Transverse colon (tissue), 4 donors: ENCODE data around the gene MAP3K3. TPM values are rescaled to one million over a fixed set of nuclear protein-coding genes. Genes with fewer than 3 reads are reported as not detected.

Source experiments
- DNase-seq: peaks from one replicate; pipeline ENCODE4 v3.0.0-alpha.2; 2019
- H3K27ac ChIP-seq, 4 donors: fragments of 200-600 bp; sonication (generic); 2 replicates each; pipeline ENCODE4 v1.5.1; 2016 to 2018; ENCODE audit warnings: inconsistent platforms in 4 of 4
- H3K27me3 ChIP-seq: fragments of 200-600 bp; sonication (generic); 2 replicates; pipeline ENCODE4 v1.5.1; 2017; ENCODE audit warnings: inconsistent platforms
- H3K36me3 ChIP-seq, 4 donors: fragments of 200-600 bp; sonication (generic); 2 replicates each; pipeline ENCODE4 v1.5.1; 2017 to 2019; ENCODE audit warnings: inconsistent platforms in 4 of 4
- H3K4me1 ChIP-seq, 4 donors: fragments of 200-600 bp; sonication (generic); 2 replicates each; pipeline ENCODE4 v1.5.1; 2017 to 2020; ENCODE audit warnings: inconsistent platforms in 4 of 4
- H3K4me3 ChIP-seq, 4 donors: fragments of 200-600 bp; sonication (generic); 1 replicate in 1 of 4; 2 replicates in 3 of 4; pipeline versions ENCODE4 v1.5.1 to v1.6.1; 2017 to 2019; ENCODE audit warnings: inconsistent platforms in 4 of 4
- H3K9me3 ChIP-seq, 2 donors: fragments of 200-600 bp; sonication (generic); 2 replicates each; pipeline ENCODE4 v1.5.1; 2017 to 2019; ENCODE audit warnings: inconsistent platforms in 2 of 2
- EP300 ChIP-seq: sonication (generic); formaldehyde crosslinking; IDR thresholded peaks from one replicate; pipeline ENCODE4 v1.6.1; 2017; ENCODE audit warnings: antibody characterized with exemption, low read depth
- POLR2A ChIP-seq: fragments of 450-650 bp; IDR thresholded peaks from one replicate; pipeline ENCODE4 v1.6.1; 2016; ENCODE audit warnings: antibody characterized with exemption, mild to moderate bottlenecking, moderate library complexity
- POLR2AphosphoS5 ChIP-seq, 3 donors: sonication (generic); formaldehyde crosslinking; IDR thresholded peaks; one replicate each; pipeline ENCODE4 v1.6.1; 2016; ENCODE audit warnings: antibody characterized with exemption in 3 of 3
- WGBS, 2 donors: methylation state at CpG; one replicate each; pipeline ENCODE4 v1.1.5; 2018; ENCODE audit warnings: low coverage in 1 of 2; 5-methylcytosine and 5-hydroxymethylcytosine counted together
- in situ Hi-C, 4 donors: fragments of 200-750 bp; cut with MboI; loops; one replicate each; pipeline versions ENCODE4 v1.15.0 to v1.15.1; 2017; ENCODE audit warnings: low sequenced_read_pairs in 3 of 4, low pct_ligation_motif_present in 1 of 4, low pct_unique_long_range_greater_than_20kb in 1 of 4
- intact Hi-C: fragments of 100-400 bp; cut with DNase I; formaldehyde crosslinking; loops from one replicate; pipeline ENCODE4 v1.15.1; 2023; ENCODE audit warnings: low total_unique reads
- total RNA-seq, 4 donors: library from RNA; depleted of rRNA; stranded (reverse); fragments of >200 nt; gene quantifications; one replicate each; pipeline ENCODE4 v1.1.0, GENCODE V29; 2016
- TF ChIP-seq, protein P1 (sequence below), 5 experiments: fragments of 200-600 bp in 3 of 5; fragments of 450-650 bp in 2 of 5; sonication (generic) in 3 of 5; IDR thresholded peaks; 1 replicate in 2 of 5; 2 replicates in 3 of 5; pipeline ENCODE4 v1.5.1; 2016 to 2017; ENCODE audit warnings: antibody characterized with exemption in 5 of 5, inconsistent platforms in 3 of 5, mild to moderate bottlenecking in 2 of 5, moderate library complexity in 1 of 5

MAP3K3 gene
- total RNA-seq, result 10 to 100 TPM; 15.7 to 32.1 (median 24.7) TPM

- Histone ChIP-seq H3K36me3 (no peaks in the 10 kb centered on the region), H3K27me3 (no peaks in the 10 kb centered on the region), H3K4me1 (peaks cover 11 to 34% (median 25%) of the 10 kb centered on the region in 4 donors), H3K4me3 (peak within 1 kb of the TSS; percentile 73 to 83 (median 82)), H3K27ac (peak within 1 kb of the TSS; percentile 84 to 93 (median 90)), H3K9me3 (no peaks in the 10 kb centered on the region)
- in situ Hi-C loops (no loop called here), intact Hi-C loops (loop anchor here (10.0 kb wide), 1 partner anchor 73 kb away; no protein-coding TSS in a partner anchor)
- 0% methylated on average over 60 of the region's 75 CpGs; no CpG with 5 or more reads in 1 of the 2 donors for WGBS, 2 donors
- peak; percentile 99 for DNase-seq
- TF ChIP-seq EP300 (no peak), POLR2AphosphoS5 (IDR thresholded peaks at IDR 0.05) (peak; percentile 79 to 86 (median 84)), POLR2A (peak; percentile 68)
- TF ChIP-seq, protein P1, sequence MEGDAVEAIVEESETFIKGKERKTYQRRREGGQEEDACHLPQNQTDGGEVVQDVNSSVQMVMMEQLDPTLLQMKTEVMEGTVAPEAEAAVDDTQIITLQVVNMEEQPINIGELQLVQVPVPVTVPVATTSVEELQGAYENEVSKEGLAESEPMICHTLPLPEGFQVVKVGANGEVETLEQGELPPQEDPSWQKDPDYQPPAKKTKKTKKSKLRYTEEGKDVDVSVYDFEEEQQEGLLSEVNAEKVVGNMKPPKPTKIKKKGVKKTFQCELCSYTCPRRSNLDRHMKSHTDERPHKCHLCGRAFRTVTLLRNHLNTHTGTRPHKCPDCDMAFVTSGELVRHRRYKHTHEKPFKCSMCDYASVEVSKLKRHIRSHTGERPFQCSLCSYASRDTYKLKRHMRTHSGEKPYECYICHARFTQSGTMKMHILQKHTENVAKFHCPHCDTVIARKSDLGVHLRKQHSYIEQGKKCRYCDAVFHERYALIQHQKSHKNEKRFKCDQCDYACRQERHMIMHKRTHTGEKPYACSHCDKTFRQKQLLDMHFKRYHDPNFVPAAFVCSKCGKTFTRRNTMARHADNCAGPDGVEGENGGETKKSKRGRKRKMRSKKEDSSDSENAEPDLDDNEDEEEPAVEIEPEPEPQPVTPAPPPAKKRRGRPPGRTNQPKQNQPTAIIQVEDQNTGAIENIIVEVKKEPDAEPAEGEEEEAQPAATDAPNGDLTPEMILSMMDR (IDR thresholded peaks at IDR 0.05), result peak in 1 of 5 experiments; percentile 19
Measured at GRCh38 chr17:63621684-63622573, at the start of gene MAP3K3. MAP3K3 (plus strand) TSS chr17:63622417; CDS start chr17:63622760, 343 bp downstream.

DNA sequence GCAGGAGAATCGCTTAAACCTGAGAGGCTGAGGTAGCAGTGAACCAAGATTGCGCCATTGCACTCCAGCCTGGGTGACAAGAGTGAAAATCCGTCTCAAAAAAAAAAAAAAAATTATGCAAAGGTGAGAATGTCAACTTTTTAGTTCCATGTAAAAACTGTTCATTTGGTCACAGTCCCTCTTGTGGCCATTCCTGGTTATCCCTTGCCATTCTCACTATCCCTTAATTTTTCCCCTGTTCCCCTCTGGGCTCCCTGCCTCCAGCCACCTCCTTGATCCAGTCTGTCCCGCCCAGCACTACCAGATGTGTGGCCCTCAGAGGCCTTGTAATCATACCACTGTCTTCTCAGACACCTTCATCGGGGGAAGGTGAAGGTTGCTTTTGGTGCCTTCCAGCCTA, 48.6 kb upstream of the MAP3K3 start:
- Histone ChIP-seq H3K27me3 (no peaks in the 10 kb centered on the region), H3K36me3 (no peaks in the 10 kb centered on the region), H3K4me3 (no peak overlapping the region), H3K27ac (no peak overlapping the region), H3K9me3 (no peaks in the 10 kb centered on the region), H3K4me1 (no peaks in the 10 kb centered on the region)
- TF ChIP-seq EP300, result no peak
- TF ChIP-seq, protein P1 (IDR thresholded peaks at IDR 0.05), result peak in 4 of 5 experiments; percentile 16 to 29 (median 26)
- 87 to 91% methylated on average over 3 to 5 of the region's 5 CpGs for WGBS, 2 donors
- DNase-seq, result no peak
- intact Hi-C loops, result no loop called here
- in situ Hi-C loops, result no loop called here

GRCh38 chr17:63578027-63578768, 44.0 kb upstream of the MAP3K3 start:
- Histone ChIP-seq H3K36me3 (peaks cover 0 to 13% (median 4%) of the 10 kb centered on the region in 4 donors), H3K4me3 (no peak overlapping the region), H3K4me1 (no peaks in the 10 kb centered on the region), H3K27me3 (no peaks in the 10 kb centered on the region), H3K9me3 (no peaks in the 10 kb centered on the region), H3K27ac (no peak overlapping the region)
- TF ChIP-seq POLR2AphosphoS5 (IDR thresholded peaks at IDR 0.05), result no peak
- no peak for TF ChIP-seq POLR2A
- TF ChIP-seq EP300, result no peak
- TF ChIP-seq, protein P1 (IDR thresholded peaks at IDR 0.05), result no peak
- intact Hi-C loops (no loop called here), in situ Hi-C loops (no loop called here)
- no peak for DNase-seq
- 80 to 89% methylated on average over 1 to 7 of the region's 7 CpGs for WGBS, 2 donors

- Histone ChIP-seq H3K27ac (no peak overlapping the region), H3K27me3 (no peaks in the 10 kb centered on the region), H3K4me3 (no peak overlapping the region), H3K4me1 (no peaks in the 10 kb centered on the region), H3K36me3 (peaks cover 0 to 18% (median 6%) of the 10 kb centered on the region in 4 donors), H3K9me3 (no peaks in the 10 kb centered on the region)
- TF ChIP-seq, protein P1 (IDR thresholded peaks at IDR 0.05), result no peak
- no peak for TF ChIP-seq POLR2AphosphoS5 (IDR thresholded peaks at IDR 0.05)
- TF ChIP-seq EP300, result no peak
- TF ChIP-seq POLR2A, result no peak
- intact Hi-C loops (no loop called here), in situ Hi-C loops (no loop called here)
- WGBS, 2 donors, result 70% methylated on average over 5 of the region's 5 CpGs; no CpG with 5 or more reads in 1 of the 2 donors
- DNase-seq, result no peak
Measured at GRCh38 chr17:63578769-63579111, 43.5 kb upstream of the MAP3K3 start.
